Activated CD8-positive, alpha-beta T cell treated with anti-CD3 and anti-CD28 coated beads for 36 hours (primary cell): Measurements from ENCODE around the gene MYH10. TPM values are rescaled to one million over a fixed set of nuclear protein-coding genes. Genes with fewer than 3 reads are reported as not detected.

Experiments
- ATAC-seq: fragments of 200-7000 bp; cut with Tn5 transposase; one replicate; pipeline ENCODE4 v1.10.0; 2021; ENCODE audit warnings: mild to moderate bottlenecking, moderate library complexity
- CTCF ChIA-PET: fragments of 350-600 bp; sonication (Branson Sonifier 250); formaldehyde crosslinking; loops from one replicate; lab custom pipeline; 2021; ENCODE audit warnings: antibody characterized with exemption; lab: Charles Lee
- POLR2A ChIA-PET: fragments of 350-600 bp; sonication (Branson Sonifier 250); formaldehyde crosslinking; loops from one replicate; lab custom pipeline; 2021; ENCODE audit warnings: antibody characterized with exemption; lab: Charles Lee
- DNase-seq: peaks from one replicate; pipeline ENCODE4 v3.0.0-alpha.2; 2020
- H3K27ac Mint-ChIP-seq: one replicate; pipeline ENCODE4 v1.8.0; 2021; ENCODE audit warnings: mild to moderate bottlenecking, mixed read lengths
- H3K27me3 Mint-ChIP-seq: one replicate; pipeline ENCODE4 v1.8.0; 2021; ENCODE audit warnings: mixed read lengths
- H3K36me3 Mint-ChIP-seq: one replicate; pipeline ENCODE4 v1.8.0; 2021; ENCODE audit warnings: low read depth, mixed read lengths
- H3K4me1 Mint-ChIP-seq: one replicate; pipeline ENCODE4 v1.8.0; 2021; ENCODE audit warnings: low read depth, mixed read lengths
- H3K4me3 Mint-ChIP-seq: one replicate; pipeline ENCODE4 v1.8.0; 2021; ENCODE audit warnings: mild to moderate bottlenecking, moderate library complexity, mixed read lengths
- H3K9me3 Mint-ChIP-seq: one replicate; pipeline ENCODE4 v1.8.0; 2021; ENCODE audit warnings: mixed read lengths
- intact Hi-C: fragments of 100-400 bp; cut with micrococcal nuclease; formaldehyde crosslinking; loops from one replicate; pipeline ENCODE4 v1.10.0; 2022
- total RNA-seq, 2 experiments: library from RNA; stranded (reverse); gene quantifications; one replicate each; pipeline ENCODE4 v1.2.3, GENCODE V29; 2021
- TF ChIP-seq, protein P1 (sequence below): fragments of 200-600 bp; IDR thresholded peaks from one replicate; pipeline ENCODE4 v1.8.0; 2022; ENCODE audit warnings: antibody characterized with exemption, mild to moderate bottlenecking

MYH10 gene
- total RNA-seq, 2 experiments from 2014 or later: 19.9 to 23.7 TPM

DNA sequence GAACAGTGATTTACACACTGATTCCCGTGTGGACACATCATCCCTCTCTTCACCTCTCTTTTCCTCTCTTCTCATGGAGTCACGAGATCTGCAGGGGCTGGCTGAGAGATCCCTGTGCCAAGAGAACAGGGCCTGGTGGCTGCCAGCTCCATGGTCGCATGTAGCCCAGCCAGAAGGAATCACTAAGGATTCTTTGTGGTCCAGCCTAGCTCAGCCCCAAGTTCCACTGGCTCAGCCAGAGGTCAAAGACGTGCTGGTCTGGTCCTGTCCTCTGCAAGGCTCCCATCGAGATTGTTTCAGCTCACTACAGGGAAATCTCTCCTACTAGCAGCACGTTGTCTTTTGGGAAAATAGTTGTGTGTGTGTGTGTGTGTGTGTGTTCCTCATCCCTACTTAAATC is 128.4 kb downstream of the MYH10 start:
- Mint-ChIP-seq H3K36me3 (no peaks in the 10 kb centered on the region), H3K9me3 (no peaks in the 10 kb centered on the region), H3K27ac (no peak overlapping the region), H3K4me1 (no peaks in the 10 kb centered on the region), H3K27me3 (no peaks in the 10 kb centered on the region), H3K4me3 (no peak overlapping the region)
- ChIA-PET POLR2A (no interaction called here), CTCF (no interaction called here)
- intact Hi-C loops: no loop called here
- DNase-seq (no peak), ATAC-seq (no peak)
- TF ChIP-seq, protein P1, sequence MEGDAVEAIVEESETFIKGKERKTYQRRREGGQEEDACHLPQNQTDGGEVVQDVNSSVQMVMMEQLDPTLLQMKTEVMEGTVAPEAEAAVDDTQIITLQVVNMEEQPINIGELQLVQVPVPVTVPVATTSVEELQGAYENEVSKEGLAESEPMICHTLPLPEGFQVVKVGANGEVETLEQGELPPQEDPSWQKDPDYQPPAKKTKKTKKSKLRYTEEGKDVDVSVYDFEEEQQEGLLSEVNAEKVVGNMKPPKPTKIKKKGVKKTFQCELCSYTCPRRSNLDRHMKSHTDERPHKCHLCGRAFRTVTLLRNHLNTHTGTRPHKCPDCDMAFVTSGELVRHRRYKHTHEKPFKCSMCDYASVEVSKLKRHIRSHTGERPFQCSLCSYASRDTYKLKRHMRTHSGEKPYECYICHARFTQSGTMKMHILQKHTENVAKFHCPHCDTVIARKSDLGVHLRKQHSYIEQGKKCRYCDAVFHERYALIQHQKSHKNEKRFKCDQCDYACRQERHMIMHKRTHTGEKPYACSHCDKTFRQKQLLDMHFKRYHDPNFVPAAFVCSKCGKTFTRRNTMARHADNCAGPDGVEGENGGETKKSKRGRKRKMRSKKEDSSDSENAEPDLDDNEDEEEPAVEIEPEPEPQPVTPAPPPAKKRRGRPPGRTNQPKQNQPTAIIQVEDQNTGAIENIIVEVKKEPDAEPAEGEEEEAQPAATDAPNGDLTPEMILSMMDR: no peak

DNA sequence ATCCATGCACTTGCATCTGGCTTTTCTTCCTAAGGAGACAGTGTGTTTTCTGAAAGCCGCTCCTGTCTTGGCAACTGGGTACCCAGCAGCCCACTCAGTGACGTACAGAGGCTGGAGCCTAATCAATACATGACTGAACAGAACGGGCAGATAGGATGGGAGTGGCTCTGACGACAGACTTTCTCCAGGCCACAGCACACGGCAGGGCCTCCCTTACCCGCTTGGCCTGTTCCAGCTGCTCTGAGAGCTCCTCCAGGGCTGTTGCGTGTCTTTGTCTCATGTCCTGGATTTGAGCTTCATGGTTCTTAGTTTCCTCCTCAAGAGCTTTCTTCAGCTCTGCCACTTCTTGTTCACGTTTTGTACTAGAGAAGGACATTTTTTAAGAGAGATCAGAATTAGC is 129.9 kb downstream of the MYH10 start:
- TF ChIP-seq, protein P1: no peak
- CTCF ChIA-PET: no interaction called here
- H3K4me1 Mint-ChIP-seq: no peaks in the 10 kb centered on the region
- no peak for ATAC-seq
- no peak for DNase-seq
- H3K27ac Mint-ChIP-seq: no peak overlapping the region
- no peaks in the 10 kb centered on the region for H3K36me3 Mint-ChIP-seq
- no peaks in the 10 kb centered on the region for H3K9me3 Mint-ChIP-seq
- H3K27me3 Mint-ChIP-seq: no peaks in the 10 kb centered on the region
- POLR2A ChIA-PET: no interaction called here
- intact Hi-C loops: no loop called here
- no peak overlapping the region for H3K4me3 Mint-ChIP-seq

DNA sequence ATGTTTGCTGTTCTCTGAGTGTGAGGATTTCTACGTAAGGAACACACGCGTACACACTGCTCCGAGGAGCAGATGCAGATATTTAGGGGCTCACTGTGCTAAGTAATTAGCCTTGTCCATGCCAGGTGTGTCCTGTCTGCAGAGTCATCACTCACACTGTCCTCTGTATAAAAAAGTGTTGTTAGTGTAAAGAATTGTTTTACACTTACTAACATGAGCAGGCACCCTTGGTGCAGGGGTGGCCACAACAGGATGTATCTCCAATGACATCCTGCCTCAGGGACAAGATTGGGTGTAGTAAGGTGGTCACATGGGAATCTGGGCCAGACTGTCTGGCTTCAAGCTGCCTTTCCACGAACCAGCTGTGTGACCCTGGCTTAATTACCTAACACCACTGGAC is 130.9 kb downstream of the MYH10 start:
- no peaks in the 10 kb centered on the region for H3K36me3 Mint-ChIP-seq
- DNase-seq (no peak), ATAC-seq (no peak)
- ChIA-PET POLR2A (no interaction called here), CTCF (no interaction called here)
- H3K27me3 Mint-ChIP-seq: no peaks in the 10 kb centered on the region
- no peak overlapping the region for H3K27ac Mint-ChIP-seq
- intact Hi-C loops: no loop called here
- TF ChIP-seq, protein P1: no peak
- no peaks in the 10 kb centered on the region for H3K4me1 Mint-ChIP-seq
- no peaks in the 10 kb centered on the region for H3K9me3 Mint-ChIP-seq
- no peak overlapping the region for H3K4me3 Mint-ChIP-seq

DNA sequence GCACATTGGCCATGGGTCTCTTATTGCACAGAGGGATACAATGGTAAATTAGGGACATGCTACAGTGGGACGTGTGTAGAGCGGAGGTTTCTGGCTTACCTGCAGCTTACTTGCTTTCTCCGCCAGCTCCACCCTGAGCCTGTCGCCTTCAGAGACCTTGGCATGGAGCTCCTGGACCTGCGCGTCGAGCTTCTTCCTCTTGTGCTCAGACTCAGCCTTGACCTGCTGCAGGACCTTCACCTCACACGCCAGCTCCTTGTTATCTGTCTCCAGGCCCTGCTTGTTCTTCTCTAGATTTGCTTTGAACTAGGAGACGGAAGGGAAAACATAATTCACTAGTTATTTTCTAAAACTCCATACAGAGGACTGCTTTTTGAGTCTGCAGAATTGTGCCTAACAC is 131.4 kb downstream of the MYH10 start:
- intact Hi-C loops: no loop called here
- H3K27ac Mint-ChIP-seq: no peak overlapping the region
- no peak overlapping the region for H3K4me3 Mint-ChIP-seq

DNA sequence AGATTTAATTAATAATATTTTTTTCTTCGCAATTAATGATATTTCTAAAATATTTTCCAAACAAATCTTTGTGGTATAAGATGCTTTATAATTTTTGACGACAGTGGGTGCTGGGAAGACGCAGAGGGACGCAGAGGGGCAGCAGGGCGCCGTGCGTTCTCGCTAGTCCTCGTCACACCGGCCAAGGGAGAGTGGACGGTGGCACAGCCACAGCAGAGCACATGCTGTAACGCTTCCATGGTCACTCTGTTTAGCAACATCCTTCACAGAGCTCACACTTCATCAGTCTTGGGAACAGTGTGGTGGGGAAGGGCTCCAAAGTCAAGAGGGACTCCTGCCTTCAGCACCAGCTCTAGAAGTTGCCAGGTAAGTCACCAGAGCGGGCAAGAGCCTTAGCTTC is 134.4 kb downstream of the MYH10 start:
- Mint-ChIP-seq H3K9me3 (no peaks in the 10 kb centered on the region), H3K27ac (no peak overlapping the region), H3K27me3 (no peaks in the 10 kb centered on the region), H3K36me3 (peaks cover 8% of the 10 kb centered on the region), H3K4me3 (no peak overlapping the region), H3K4me1 (no peaks in the 10 kb centered on the region)
- no peak for DNase-seq
- POLR2A ChIA-PET: no interaction called here
- CTCF ChIA-PET: interaction anchor here (1.3 kb wide), 1 partner anchor 86 kb away, joined by 3 read pairs; no protein-coding TSS in a partner anchor
- intact Hi-C loops: no loop called here
- TF ChIP-seq, protein P1: no peak
- ATAC-seq: no peak

More for the DNA sequence above, 131.4 kb downstream of the MYH10 start:
- no peaks in the 10 kb centered on the region for H3K27me3 Mint-ChIP-seq
- no peaks in the 10 kb centered on the region for H3K9me3 Mint-ChIP-seq
- ChIA-PET CTCF (no interaction called here), POLR2A (no interaction called here)
- H3K36me3 Mint-ChIP-seq: no peaks in the 10 kb centered on the region
- no peaks in the 10 kb centered on the region for H3K4me1 Mint-ChIP-seq
- no peak for ATAC-seq
- TF ChIP-seq, protein P1: no peak
- DNase-seq: no peak
